Measurements from ENCODE around the gene MYL11.

The MYL11 gene

GRCh38 chr16:30397056-30397455 is 22.5 kb downstream of the MYL11 start:
- DNase-seq (ENCODE audit: low spot score) = no peak

- DNase-seq (ENCODE audit: low spot score) = no peak
Measured at GRCh38 chr16:30397776-30398660, 23.4 kb downstream of the MYL11 start.

- DNase-seq (ENCODE audit: low spot score) = no peak
Measured at GRCh38 chr16:30398661-30399434, 24.2 kb downstream of the MYL11 start.

GRCh38 chr16:30399435-30400186 is 25.0 kb downstream of the MYL11 start:
- no peak for DNase-seq (ENCODE audit: low spot score)

GRCh38 chr16:30401768-30402425 is 27.3 kb downstream of the MYL11 start:
- DNase-seq (ENCODE audit: low spot score) = no peak

- no peak for DNase-seq (ENCODE audit: low spot score)
Measured at GRCh38 chr16:30406795-30407101, 32.1 kb downstream of the MYL11 start.

GRCh38 chr16:30407102-30407803 is 32.7 kb downstream of the MYL11 start, which contains the start of gene ZNF771:
Gene ZNF771 (plus strand): TSS chr16:30407606. CDS start chr16:30408054, 448 bp downstream.
- DNase-seq (ENCODE audit: low spot score) = peak; percentile 94

GRCh38 chr16:30407804-30408534 is 33.4 kb downstream of the MYL11 start:
- DNase-seq (ENCODE audit: low spot score) = no peak

GRCh38 chr16:30409125-30410060 is 34.8 kb downstream of the MYL11 start:
- peak; percentile 89 for DNase-seq (ENCODE audit: low spot score)

- DNase-seq (ENCODE audit: low spot score) = no peak
Measured at GRCh38 chr16:30413112-30413806, 38.7 kb downstream of the MYL11 start.

- DNase-seq (ENCODE audit: low spot score) = no peak
Measured at GRCh38 chr16:30414159-30414558, 39.6 kb downstream of the MYL11 start.

GRCh38 chr16:30416047-30416603 is 41.5 kb downstream of the MYL11 start:
- no peak for DNase-seq (ENCODE audit: low spot score)

- DNase-seq (ENCODE audit: low spot score) = no peak
Measured at GRCh38 chr16:30416624-30417528, 42.3 kb downstream of the MYL11 start.

GRCh38 chr16:30417529-30418349 is 43.1 kb downstream of the MYL11 start:
- DNase-seq (ENCODE audit: low spot score) = peak; percentile 69

GRCh38 chr16:30418350-30419181 is 44.0 kb downstream of the MYL11 start:
- no peak for DNase-seq (ENCODE audit: low spot score)

- no peak for DNase-seq (ENCODE audit: low spot score)
Measured at GRCh38 chr16:30421010-30421409, 46.4 kb downstream of the MYL11 start.
